ACHN (cell line): ENCODE data around the gene NLN.
"Not testable (repeated sequence)": the region's sequence is repeated elsewhere in the genome, so short reads cannot be mapped to it uniquely, and the experiment has no call there.

ENCODE experiments used
- DNase-seq: peaks from one replicate; pipeline ENCODE4 v3.0.0-alpha.2; 2015
- in situ Hi-C: cut with HindIII; loops from 2 replicates; pipeline ENCODE4 v1.10.0; 2017; ENCODE audit warnings: low sequenced_read_pairs, low pct_ligation_motif_present, low pct_unique_long_range_greater_than_20kb

NLN gene

GRCh38 chr5:65721720-65722574 is at the start of gene NLN, which contains the start of gene SGTB:
TSS of gene NLN (plus strand) at chr5:65722205. CDS start at chr5:65722374, 169 bp downstream.
TSS of gene SGTB (minus strand) at chr5:65722109. CDS start at chr5:65720807, 1,302 bp downstream.
- in situ Hi-C loops: no loop called here
- peak; percentile 74 for DNase-seq

- in situ Hi-C loops: no loop called here
Observed at GRCh38 chr5:65672796-65673195, 49.2 kb upstream of the NLN start.

GRCh38 chr5:65674749-65675148 is 47.3 kb upstream of the NLN start:
- no peak for DNase-seq
- in situ Hi-C loops: no loop called here

More at GRCh38 chr5:65672796-65673195, 49.2 kb upstream of the NLN start:
- DNase-seq: no peak

GRCh38 chr5:65676056-65676455 is 45.9 kb upstream of the NLN start:
- in situ Hi-C loops, DNase-seq: not testable (repeated sequence)

- DNase-seq: no peak
- in situ Hi-C loops: no loop called here
Observed at GRCh38 chr5:65682148-65682547, 39.9 kb upstream of the NLN start.

GRCh38 chr5:65693121-65693520 is 28.9 kb upstream of the NLN start:
- DNase-seq: no peak
- in situ Hi-C loops: no loop called here

GRCh38 chr5:65695162-65695755 is 26.7 kb upstream of the NLN start:
- in situ Hi-C loops: no loop called here
- DNase-seq: no peak

- in situ Hi-C loops: no loop called here
- no peak for DNase-seq
Observed at GRCh38 chr5:65695896-65696295, 26.1 kb upstream of the NLN start.

- in situ Hi-C loops: no loop called here
- DNase-seq: no peak
Observed at GRCh38 chr5:65696892-65697291, 25.1 kb upstream of the NLN start.

GRCh38 chr5:65699338-65699737 is 22.7 kb upstream of the NLN start:
- in situ Hi-C loops: no loop called here
- no peak for DNase-seq

- DNase-seq: no peak
- in situ Hi-C loops: no loop called here
Observed at GRCh38 chr5:65702036-65702435, 20.0 kb upstream of the NLN start.

- DNase-seq: no peak
- in situ Hi-C loops: no loop called here
Observed at GRCh38 chr5:65704621-65705239, 17.3 kb upstream of the NLN start.

GRCh38 chr5:65707663-65708062 is 14.3 kb upstream of the NLN start:
- in situ Hi-C loops: no loop called here
- no peak for DNase-seq

GRCh38 chr5:65708145-65708544 is 13.9 kb upstream of the NLN start:
- in situ Hi-C loops: no loop called here
- DNase-seq: no peak

GRCh38 chr5:65718576-65719310 is 3.3 kb upstream of the NLN start:
- in situ Hi-C loops: no loop called here
- DNase-seq: no peak

- DNase-seq: peak; percentile 70
- in situ Hi-C loops: no loop called here
Observed at GRCh38 chr5:65721050-65721719, 820 bp upstream of the NLN start.

- DNase-seq: peak; percentile 52
- in situ Hi-C loops: no loop called here
Observed at GRCh38 chr5:65722575-65723403, 784 bp downstream of the NLN start.
